Activated T-cell treated with anti-CD3 and anti-CD28 coated beads, Interleukin-2, amount 50 U/mL, for 48 hours (primary cell): ENCODE measurements around the gene PLD3.

Experiments
- DNase-seq, 2 experiments: peaks; one replicate each; pipeline ENCODE4 v3.0.0-alpha.2; 2020

PLD3 gene, protein sequence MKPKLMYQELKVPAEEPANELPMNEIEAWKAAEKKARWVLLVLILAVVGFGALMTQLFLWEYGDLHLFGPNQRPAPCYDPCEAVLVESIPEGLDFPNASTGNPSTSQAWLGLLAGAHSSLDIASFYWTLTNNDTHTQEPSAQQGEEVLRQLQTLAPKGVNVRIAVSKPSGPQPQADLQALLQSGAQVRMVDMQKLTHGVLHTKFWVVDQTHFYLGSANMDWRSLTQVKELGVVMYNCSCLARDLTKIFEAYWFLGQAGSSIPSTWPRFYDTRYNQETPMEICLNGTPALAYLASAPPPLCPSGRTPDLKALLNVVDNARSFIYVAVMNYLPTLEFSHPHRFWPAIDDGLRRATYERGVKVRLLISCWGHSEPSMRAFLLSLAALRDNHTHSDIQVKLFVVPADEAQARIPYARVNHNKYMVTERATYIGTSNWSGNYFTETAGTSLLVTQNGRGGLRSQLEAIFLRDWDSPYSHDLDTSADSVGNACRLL

DNA sequence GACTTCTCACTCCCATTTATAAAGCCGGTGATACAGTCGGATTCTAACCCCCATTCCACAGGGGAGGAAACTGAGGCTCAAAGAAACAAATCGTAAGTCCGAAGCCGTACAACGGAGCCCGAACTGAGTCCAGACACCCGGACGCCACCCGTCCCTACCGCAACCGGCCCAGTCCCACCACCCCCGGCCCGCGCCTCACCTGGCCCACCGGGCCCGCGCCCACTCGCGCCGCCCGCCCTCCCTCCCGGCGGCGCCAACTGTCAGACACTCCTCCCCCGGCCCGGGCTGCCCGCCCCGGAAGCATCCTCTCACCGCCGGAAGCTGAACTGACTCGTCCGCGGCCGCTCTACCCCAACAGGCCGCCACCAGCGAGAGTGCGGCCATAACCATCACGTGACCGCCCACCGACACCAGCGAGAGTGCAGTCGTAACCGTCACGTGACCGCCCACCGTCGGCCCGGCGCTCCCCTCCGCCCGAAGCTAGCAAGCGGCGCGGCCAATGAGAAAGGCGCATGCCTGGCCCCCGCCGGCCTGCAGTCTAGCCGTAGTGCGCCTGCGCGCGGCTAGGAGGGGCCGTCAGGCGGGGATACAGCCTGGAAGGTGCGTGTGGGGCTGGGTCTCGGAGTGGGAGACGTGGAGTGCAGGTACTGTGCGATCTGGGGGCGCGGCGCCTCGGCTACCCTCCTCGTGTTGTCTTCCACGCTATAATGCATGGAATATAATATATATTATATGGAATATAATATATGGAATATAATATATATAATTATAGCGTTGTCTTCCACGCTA lies at the start of gene PLD3, which contains the start of gene C19orf47:
Gene PLD3, plus strand, starts transcription at position 571 of the 789 bp plus-strand sequence. CDS start 17,789 bp downstream, outside the sequence.
Gene C19orf47, minus strand, starts transcription at position 273 of the 789 bp plus-strand sequence. CDS start 6,540 bp downstream, outside the sequence.
- DNase-seq: peak; percentile 97 to 99

DNA sequence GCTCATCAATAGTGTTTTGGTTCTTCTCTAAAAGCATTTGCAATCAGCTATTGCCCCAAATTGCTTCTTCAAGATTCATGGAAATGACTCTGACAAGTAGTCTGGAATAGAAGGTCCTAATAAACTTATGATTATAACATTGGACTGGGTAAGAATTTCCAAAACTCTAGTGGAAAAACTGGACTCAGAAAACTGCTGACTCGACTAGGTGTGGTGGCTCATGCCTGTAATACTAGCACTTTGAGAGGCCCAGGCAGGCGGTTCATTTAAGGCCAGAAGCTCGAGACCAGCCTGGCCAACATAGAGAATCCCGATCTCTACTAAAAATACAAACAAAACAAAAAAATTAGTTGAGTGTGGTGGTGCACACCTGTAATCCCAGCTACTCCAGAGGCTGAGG lies 47.8 kb upstream of the PLD3 start:
- no peak for DNase-seq

DNA sequence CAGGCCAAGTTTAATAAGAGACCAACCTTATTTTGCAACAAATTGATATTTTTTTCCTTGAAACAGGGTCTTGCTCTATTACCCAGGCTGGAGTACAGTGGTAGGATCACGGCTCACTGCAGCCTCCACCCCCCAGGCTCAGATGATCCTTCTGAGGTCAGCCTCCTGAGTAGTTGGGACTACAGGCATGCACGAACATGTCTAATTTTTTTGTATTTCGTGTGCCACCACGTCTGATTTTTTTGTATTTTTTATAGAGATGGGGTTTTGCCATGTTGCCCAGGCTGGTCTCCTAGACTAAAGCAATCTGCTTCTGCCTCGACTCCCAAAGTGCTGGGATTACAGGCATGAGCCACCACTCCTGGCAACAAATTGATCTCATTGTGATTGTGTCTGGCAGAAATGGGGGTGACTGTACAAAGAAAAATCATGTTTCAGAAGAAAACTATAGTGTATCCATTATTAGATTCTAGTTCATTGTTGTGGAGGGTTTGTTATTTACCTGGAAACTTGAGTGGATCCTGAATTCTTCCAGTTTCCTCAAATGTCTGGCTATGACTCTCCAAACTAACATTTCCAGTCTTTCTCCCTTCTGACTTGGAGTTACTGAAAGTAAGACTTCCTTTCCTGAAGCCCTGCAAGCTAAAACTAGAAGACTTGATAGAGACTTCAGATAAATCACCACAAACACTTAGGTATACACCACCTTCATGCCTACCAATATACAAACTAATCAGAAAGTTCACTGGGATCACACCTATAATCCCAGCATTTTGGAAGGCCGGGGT lies 46.1 kb upstream of the PLD3 start:
- DNase-seq: no peak

DNA sequence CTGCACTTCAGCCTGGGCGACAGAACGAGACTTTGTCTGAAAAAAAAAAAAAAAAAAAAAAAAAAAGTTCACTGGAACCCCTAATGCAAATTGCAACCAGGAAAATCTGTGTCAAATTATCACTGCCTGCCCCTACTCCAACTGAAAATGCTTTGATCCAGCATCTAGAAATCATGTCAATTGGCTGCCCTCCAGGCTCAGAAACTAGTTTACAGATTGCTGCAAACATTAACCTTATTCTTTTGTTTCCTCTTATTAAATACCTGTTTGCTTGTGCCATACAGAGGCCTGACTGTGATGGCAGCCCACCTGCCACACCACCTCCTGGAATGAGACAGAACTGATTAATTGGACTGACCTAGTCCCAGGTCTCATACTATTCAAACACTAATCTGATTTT lies 44.7 kb upstream of the PLD3 start:
- no peak for DNase-seq

DNA sequence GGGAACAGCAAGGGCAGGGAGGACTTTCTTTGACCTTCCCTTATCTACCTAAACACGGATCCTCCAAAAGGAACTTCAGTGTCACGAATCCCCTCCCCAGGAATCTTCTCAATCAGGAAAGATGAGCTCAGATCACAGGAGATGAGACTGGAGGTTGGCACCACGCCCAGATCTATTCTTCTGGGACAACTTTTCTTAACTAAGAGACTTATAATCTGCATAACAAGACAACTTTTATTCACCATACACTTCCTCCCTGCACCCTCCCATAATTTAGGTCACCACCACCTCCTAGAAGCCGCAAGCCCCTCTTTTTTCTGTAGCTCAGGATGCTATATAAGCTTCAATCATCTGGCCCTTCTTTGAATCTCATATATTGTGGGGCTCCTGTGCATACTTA lies 44.2 kb upstream of the PLD3 start:
- no peak for DNase-seq

DNA sequence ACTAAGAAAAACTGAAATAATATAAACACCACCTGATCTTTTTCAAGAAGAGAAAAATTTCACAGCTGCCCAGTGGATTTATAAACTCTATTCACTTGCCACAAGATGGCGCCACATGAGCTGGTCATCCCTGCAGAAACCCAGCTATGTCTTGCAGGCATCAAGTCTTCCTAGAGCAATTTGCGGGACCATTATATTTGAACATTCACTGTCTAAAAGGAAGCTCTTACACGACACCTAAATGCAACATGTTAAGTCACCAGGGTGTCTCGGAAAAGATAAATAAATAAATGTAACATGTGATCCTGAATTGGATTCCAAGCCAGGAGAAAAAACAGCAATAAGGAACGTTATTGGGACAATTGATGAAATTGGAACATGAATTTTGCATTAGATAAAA lies 43.1 kb upstream of the PLD3 start:
- DNase-seq: peak; percentile 78

DNA sequence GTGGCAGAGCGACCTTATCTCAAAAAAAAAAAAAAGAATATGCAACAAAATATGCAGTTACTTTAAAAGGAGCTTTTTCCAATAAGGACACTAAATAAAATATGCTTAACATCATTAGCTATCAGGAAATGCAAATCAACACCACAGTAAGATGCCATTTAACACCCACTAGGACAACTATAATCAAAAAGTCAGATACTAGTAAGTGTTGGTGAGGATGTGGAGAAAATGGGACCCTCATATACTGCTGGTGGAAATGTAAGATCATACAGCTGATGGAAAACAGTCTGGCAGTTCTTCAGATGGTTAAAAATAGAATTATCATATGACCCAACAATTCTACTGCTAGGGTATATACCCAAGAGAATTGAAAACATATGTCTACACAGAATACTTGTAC lies 38.8 kb upstream of the PLD3 start:
- no peak for DNase-seq

DNA sequence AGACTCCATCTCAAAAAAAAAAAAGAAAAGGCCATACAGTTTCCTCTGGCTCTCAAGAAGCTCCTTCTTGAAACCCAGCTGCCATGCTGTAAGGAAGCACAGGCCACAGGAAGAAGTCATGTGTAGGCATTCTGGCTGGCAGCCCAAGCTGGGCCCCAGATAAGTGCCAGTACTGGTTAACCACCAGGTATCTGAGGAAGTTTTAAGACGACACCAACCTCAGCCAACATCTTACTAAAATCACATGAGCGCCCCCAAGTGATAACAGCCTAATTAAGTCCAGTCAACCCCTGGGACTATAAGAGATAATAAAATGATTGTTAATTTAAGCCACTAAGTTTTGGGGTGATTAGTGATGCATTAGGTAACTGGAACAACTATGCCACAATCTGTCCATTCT lies 36.0 kb upstream of the PLD3 start:
- no peak for DNase-seq

DNA sequence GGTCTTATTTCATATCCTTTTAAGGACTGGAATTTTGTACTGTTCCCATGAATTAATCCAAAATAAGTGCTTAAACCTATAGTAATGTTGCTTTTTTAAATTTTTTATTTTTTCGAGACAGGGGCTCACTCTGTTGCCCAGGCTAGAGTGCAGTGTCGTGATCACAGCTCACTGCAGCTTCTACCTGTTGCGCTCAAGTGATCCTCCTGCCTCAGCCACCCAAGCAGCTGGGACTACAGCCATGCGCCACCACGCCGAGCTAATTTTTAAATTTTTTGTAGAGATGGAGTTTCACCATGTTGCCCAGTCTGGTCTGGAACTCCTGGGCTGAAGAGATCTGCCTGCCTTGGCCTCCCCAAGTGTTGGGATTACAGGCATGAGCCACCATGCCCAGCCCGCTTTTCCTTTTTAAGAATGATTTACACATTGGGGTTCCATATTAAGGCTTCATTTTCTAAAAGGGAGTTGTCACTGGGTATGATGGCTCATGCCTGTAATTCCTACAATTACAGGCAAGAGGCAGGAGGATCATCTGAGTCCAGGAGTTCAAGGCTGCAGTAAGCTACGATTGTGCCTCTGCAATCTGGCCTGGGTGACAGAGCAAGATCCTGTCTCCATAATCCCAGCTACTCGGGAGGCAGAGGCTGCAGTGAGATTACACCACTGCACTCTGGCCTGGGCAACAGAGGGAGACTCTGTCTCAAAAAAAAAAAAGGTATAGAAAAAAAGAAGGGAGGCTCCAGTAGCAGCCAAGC lies 35.1 kb upstream of the PLD3 start:
- no peak for DNase-seq

DNA sequence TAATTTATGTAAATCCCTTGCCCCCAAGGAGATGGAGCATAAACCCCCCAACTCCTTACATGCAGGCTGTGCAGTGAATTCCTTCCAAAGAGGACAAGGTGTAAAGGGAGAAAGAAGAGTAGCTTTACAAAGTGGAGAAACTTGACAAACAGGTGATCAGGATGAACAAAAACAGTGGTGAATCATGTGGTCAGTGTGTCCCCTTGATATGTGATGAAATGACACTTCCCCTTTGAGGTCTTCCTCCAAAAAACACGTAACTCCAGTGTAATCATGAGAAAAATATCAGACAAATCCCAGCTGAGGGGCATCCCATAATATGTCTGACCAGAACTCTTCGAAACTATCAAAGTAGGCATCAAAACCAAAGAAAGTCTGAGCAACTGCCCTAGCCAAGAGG lies 33.8 kb upstream of the PLD3 start:
- no peak for DNase-seq

DNA sequence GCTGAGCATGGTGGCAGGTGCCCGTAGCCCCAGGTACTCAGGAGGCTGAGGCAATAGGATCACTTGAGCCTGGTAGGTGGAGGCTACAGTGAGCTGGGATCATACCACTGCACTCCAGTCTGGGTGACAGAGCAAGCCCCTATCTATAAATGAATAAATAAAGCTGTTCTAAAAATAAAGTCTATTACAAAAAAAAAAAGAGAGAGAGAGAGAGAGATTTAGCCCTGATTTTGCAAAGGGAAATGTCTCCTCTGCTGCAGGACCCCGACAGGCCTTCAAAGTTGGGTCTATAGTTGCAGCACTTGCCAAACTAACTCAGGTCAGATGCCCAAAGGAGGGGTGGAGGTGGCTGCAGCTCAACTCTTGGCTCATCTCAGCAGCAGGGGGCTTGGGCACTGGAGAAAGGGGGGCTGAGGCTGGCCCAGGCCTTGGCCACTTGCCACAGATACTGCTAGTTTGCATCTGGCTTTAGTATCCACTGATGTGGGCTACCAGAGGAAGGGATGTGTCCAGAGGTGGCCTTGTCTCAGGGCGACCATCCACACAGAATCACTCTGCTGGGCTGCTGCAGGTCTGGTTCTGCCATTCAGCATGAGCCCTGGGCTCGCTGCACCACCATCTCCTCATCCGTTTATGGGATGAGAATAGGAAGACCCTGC lies 32.6 kb upstream of the PLD3 start:
- DNase-seq: no peak

DNA sequence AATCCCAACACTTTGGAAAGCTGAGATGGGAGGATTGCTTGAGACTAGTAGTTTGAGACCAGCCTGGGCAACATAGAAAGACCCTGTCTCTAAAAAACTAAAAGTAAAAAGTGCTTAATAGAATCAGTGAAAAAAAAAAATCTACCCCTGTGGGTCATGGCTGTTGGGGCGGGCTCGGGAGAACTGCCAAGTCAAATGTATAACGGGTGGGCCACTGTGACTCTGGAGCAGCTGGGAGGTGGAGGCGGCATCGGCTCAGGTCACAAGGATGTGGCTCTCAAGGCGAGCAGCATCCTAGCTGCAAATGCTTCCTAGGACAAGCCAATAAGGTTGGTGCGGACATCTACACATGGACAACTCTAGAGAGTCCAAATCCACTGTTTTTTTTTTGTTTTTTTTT lies 31.2 kb upstream of the PLD3 start:
- DNase-seq: no peak

DNA sequence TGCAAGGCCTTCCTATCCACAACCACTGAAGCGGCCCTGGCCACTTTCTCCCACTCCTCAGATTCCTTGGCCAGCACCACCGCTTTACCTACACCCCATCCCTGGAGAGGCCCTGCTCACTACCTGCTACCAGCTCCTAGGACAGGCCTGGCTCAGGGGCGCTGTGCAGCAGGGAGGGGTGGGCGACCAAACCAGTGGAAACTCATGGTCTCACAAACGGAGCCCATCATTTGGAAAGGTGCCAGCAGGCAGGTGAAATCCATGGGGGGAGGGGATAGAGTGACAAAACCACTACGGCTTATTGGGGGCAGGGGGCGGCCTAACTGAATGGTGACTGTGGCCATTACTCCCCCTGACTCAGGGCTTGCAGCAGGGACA lies 27.9 kb upstream of the PLD3 start:
- no peak for DNase-seq

DNA sequence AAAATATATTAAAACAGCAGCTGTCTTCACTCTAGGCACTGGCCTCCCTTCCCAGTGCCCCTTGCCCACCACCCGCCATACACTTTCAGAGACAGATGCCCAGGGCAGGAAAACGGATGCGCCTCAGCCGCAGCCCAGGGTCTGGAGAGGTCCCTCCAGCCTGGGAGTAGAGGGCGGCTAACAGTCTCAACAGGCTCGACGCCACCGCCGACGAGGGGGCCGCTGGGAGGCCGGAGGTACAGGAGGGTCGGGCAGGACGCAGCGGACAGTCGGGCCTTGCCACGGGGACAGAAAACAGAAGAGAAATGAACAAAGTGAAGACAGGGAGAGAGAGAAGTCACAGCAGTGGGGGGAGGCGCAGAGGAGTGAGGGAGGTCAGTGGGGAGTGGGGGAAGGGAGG lies 27.4 kb upstream of the PLD3 start:
- no peak for DNase-seq

DNA sequence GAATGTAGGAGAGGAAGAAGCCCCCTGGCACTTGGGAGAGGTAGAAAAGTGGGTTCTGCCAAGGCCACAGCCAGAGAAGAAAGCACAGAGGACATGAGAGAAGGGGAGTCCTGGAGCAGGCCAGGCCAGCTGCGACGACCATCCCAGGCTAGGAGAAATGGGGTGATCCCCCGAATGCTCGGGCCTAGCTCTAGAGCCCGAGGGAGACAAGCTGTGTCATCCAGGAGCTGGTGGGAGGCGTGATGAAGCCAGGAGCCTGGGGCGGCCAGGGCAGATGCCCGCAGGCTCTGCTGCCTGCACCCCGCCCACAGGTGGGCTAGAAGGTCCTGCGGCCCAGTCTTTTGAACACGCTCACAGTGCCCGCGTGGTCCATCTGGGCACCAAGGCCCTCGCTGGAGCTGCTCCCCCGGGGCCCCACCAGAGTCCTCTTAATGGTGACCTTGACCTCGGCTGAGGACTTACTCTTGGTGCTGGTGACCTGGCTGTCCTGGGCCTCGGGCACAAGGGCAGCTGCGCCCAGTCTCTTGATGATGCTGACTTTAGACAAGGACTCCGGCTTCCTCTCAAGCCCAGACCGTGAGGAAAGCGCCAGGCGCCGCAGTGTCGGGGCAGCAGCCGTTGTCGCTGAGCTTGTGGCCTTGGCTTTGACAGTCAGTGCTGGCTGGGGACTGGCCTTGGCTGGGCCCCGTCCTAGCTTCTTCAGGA lies 26.8 kb upstream of the PLD3 start:
- DNase-seq: no peak

DNA sequence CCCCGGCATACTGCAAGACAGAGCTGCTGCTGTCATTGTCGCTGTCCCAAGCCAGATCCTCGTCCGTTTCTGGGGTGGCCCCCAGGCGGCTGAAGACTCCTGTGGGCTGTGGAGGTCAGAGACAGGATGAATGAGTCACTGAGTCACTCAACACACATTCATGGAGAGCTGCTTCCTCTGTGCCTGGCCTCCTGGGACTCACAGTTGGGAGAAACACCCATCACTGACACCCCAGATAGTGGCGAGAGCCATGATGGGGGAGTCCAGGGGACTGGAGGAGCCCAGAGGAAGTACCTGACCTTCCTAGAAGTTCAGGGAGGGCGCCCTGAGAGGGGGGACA lies 26.3 kb upstream of the PLD3 start:
- no peak for DNase-seq

DNA sequence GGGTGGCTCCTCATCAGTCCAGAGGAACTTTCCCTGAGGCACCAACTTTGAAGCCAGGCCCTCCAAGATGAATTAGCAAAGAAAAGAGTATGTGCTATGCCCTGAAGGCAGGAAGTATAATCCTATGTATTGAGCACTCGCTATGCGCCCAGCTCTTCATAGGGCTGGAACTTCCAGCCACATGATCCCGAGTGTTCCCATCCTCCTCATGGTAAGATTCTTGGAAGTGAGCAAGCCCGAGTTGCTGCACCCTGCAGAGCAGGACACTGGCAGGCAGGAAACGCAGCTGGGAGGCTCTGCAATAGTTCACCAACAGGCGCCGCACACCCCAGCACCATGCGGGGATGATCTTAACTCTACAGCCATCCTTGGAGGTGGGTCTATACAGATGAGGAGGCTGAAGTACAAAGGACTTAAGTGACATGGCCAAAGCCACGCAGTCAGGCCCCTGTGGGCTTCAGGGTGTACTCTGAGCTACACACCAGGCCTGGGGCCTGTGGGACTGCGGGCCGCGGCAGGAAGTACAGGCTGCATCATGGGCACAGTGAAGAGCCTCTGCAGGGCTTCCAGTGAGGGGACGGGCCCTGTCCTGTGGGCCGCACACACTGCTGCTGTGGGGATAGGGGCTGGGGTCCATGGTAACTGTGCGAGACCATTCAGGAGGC lies 25.4 kb upstream of the PLD3 start:
- DNase-seq: no peak

DNA sequence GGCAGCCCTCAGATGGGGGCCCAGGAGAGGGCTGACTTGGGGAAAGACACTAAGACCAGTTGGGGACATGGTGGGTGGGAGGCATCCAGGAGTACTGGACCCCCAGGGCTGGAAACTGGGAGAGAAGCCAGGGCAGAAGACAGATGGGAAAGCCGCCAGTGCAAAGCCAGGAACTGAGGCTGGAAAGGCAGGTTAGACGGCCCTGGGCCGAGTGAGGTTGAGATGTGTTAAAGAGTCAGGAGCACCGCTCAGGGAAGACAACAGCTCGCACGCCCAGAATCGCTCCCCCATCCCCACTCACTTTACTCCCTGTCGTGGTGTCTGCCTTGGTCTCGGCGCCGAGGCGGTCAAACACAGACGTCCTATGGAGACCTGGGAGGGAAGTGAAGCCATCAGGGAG lies 24.8 kb upstream of the PLD3 start:
- DNase-seq: no peak

DNA sequence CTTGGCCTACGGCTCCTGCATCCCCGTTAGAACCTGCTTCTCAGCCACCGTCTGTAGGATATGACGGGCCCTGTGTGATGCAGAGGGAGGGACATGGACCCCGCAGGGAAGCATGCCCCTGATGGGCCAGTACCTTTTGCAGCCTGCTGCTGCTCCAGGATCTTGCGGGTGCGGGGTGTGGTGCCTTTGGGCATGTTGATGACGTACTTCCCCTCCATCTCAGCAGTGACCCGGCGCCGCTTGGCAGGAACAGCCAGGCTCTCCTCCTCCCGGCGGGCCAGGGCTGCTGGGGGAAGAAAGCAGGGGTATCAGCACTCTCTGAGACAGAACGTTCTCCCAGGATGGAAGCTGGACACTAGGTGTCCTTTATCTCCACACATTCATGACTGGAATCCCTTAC lies 22.3 kb upstream of the PLD3 start:
- DNase-seq: no peak

DNA sequence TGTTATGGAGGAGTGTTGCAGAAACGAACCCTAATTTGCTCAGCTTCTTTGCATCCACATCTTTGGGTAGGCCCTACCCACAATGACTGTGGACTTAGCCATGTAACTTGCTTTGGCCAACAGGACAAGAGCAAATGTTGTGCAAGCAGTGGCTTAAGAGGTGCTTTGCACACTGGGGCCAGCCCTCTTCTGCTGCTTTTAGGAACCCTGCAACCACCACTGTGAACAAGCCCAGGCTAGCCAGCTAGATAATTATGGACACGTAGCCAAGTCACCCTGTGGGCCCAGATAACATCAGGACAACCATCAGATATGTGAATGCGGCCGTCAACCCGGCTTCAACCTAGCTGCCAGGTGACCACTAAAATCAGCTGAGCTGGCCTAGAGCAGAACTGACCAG lies 17.4 kb upstream of the PLD3 start:
- DNase-seq: no peak

DNA sequence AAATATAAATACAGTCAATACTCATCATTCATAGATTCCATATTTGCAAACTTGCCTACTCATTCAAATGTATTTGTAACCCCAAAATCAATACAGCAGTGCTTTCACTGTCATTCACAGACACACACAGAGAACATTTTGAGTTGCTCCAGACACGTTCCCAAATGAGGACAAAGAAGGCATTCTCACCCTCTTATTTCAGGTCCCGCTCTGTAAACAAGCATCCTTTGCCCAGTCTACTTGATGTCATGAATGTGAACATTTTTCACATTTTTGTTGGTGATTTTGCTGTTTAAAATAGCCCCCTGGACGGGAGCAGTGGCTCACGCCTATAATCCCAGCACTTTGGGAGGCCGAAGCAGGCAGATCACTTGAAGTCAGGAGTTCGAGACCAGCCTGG lies 15.8 kb upstream of the PLD3 start:
- DNase-seq: no peak
